Fibroblast of lung (primary cell): ENCODE results near the gene HSF5. TPM values are rescaled to one million over a fixed set of nuclear protein-coding genes. Genes with fewer than 3 reads are reported as not detected.
A peak's percentile ranks its signal among the peaks of the same experiment; 100 is the strongest.

ENCODE experiments used
- DNase-seq, 2 donors: peaks; one replicate each; pipeline versions ENCODE4 v3.0.0 to v3.0.0-alpha.2; 2010; ENCODE audit warnings: low read depth in 2 of 2
- H2AFZ ChIP-seq: 2 replicates; pipeline ENCODE4 v1.5.1; 2012; ENCODE audit warnings: low read length, control low read depth, inconsistent platforms
- H3K27ac ChIP-seq: 2 replicates; pipeline ENCODE4 v1.5.1; 2011; ENCODE audit warnings: low read length, control low read depth; ENCODE audit not compliant: insufficient read depth
- H3K27me3 ChIP-seq: 2 replicates; pipeline ENCODE4 v1.5.1; 2011; ENCODE audit warnings: mild to moderate bottlenecking, low read length; ENCODE audit not compliant: control insufficient read depth, insufficient read depth
- H3K36me3 ChIP-seq: 2 replicates; pipeline ENCODE4 v1.5.1; 2011; ENCODE audit warnings: low read length; ENCODE audit not compliant: control insufficient read depth, insufficient read depth
- H3K4me1 ChIP-seq: 2 replicates; pipeline ENCODE4 v1.5.1; 2011; ENCODE audit warnings: low read length; ENCODE audit not compliant: control insufficient read depth, insufficient read depth; ENCODE audit errors: extremely low read depth
- H3K4me2 ChIP-seq: 2 replicates; pipeline ENCODE4 v1.5.1; 2011; ENCODE audit warnings: low read length, control low read depth; ENCODE audit not compliant: insufficient read depth; ENCODE audit errors: extremely low read depth
- H3K4me3 ChIP-seq, 4 experiments: fragments of 200-600 bp in 1 of 4; sonication (generic) in 1 of 4; replicated peaks in 1 of 4; 2 replicates each; pipeline ENCODE4 v1.5.1; 2011 to 2016; ENCODE audit warnings: low read length in 4 of 4, low read depth in 3 of 4, mild to moderate bottlenecking in 3 of 4, control low read depth in 2 of 4, inconsistent platforms in 1 of 4, mixed read lengths in 1 of 4; ENCODE audit not compliant: insufficient read depth in 1 of 4; ENCODE audit errors: control extremely low read depth in 1 of 4
- H3K79me2 ChIP-seq: 2 replicates; pipeline ENCODE4 v1.5.1; 2012; ENCODE audit warnings: mild to moderate bottlenecking, low read length, inconsistent platforms; ENCODE audit not compliant: control insufficient read depth, insufficient read depth
- H3K9ac ChIP-seq: 2 replicates; pipeline ENCODE4 v1.5.1; 2011; ENCODE audit warnings: mild to moderate bottlenecking, low read length, control low read depth; ENCODE audit not compliant: insufficient read depth
- H3K9me3 ChIP-seq: 2 replicates; pipeline ENCODE4 v1.5.1; 2012; ENCODE audit warnings: low read depth, low read length; ENCODE audit not compliant: control insufficient read depth, insufficient read depth
- H4K20me1 ChIP-seq: 2 replicates; pipeline ENCODE4 v1.5.1; 2011; ENCODE audit warnings: low read length; ENCODE audit not compliant: control insufficient read depth, insufficient read depth; ENCODE audit errors: extremely low read depth
- CTCF ChIP-seq, 2 donors: IDR thresholded peaks in 1 of 2; conservative IDR thresholded peaks in 1 of 2; 1 replicate in 1 of 2; 2 replicates in 1 of 2; pipeline ENCODE4 v1.5.1; 2011 to 2012; ENCODE audit warnings: low read length in 2 of 2, control low read depth in 1 of 2, inconsistent platforms in 1 of 2, low read depth in 1 of 2, mild to moderate bottlenecking in 1 of 2
- EZH2 ChIP-seq: IDR thresholded peaks from 2 replicates; pipeline ENCODE4 v1.5.1; 2012; ENCODE audit warnings: low read length, control low read depth, mild to moderate bottlenecking; ENCODE audit errors: missing control alignments
- polyA plus RNA-seq, 2 donors: library from polyadenylated mRNA; depleted of rRNA in 1 of 2; stranded (reverse) in 1 of 2; unstranded in 1 of 2; fragments of >200 nt; gene quantifications; 2 replicates each; pipeline ENCODE4 v1.2.1, GENCODE V29; 2011 to 2012; ENCODE audit warnings: missing spikeins in 1 of 2
- total RNA-seq: library from RNA; depleted of rRNA; stranded (reverse); fragments of >200 nt; gene quantifications from 2 replicates; pipeline ENCODE4 v1.2.1, GENCODE V29; 2014

Gene HSF5
- total and polyA plus RNA-seq, 2 donors (not counting 1 experiment from before 2014, with no cell fraction given), result under 0.01 TPM; not detected in 1

GRCh38 chr17:58515286-58515685 lies 27.1 kb upstream of the HSF5 start:
- DNase-seq, result no peak
- Histone ChIP-seq H3K9me3 (no peaks in the 10 kb centered on the region), H2AFZ (no peak overlapping the region), H3K79me2 (no peaks in the 10 kb centered on the region), H3K27ac (no peak overlapping the region), H4K20me1 (no peaks in the 10 kb centered on the region), H3K27me3 (no peaks in the 10 kb centered on the region), H3K4me3 (peak overlapping the region in 1 of 4 experiments; percentile 73), H3K4me2 (peak overlapping the region; percentile 45), H3K36me3 (peaks cover 9% of the 10 kb centered on the region), H3K9ac (no peak overlapping the region), H3K4me1 (peaks cover 7% of the 10 kb centered on the region)
- TF ChIP-seq CTCF (conservative IDR thresholded peaks at IDR 0.05 in 1 of 2, IDR thresholded peaks at IDR 0.05 in 1 of 2; ENCODE audit: low read depth in 1 of 2, low read length in 2 of 2) (no peak), EZH2 (no peak)

GRCh38 chr17:58514770-58515157 lies 26.6 kb upstream of the HSF5 start:
- Histone ChIP-seq H3K4me1 (peaks cover 7% of the 10 kb centered on the region), H3K4me3 (peak overlapping the region; percentile 30 to 73 (median 54)), H3K9me3 (no peaks in the 10 kb centered on the region), H3K27me3 (no peaks in the 10 kb centered on the region), H3K36me3 (peaks cover 9% of the 10 kb centered on the region), H3K4me2 (peak overlapping the region; percentile 52), H3K79me2 (no peaks in the 10 kb centered on the region), H3K27ac (no peak overlapping the region), H4K20me1 (no peaks in the 10 kb centered on the region), H2AFZ (no peak overlapping the region), H3K9ac (no peak overlapping the region)
- no peak for DNase-seq
- no peak for TF ChIP-seq CTCF (conservative IDR thresholded peaks at IDR 0.05 in 1 of 2, IDR thresholded peaks at IDR 0.05 in 1 of 2; ENCODE audit: low read depth in 1 of 2, low read length in 2 of 2)
- no peak for TF ChIP-seq EZH2

GRCh38 chr17:58513965-58514769 lies 26.0 kb upstream of the HSF5 start, which contains the start of gene MTMR4:
Gene MTMR4, minus strand, starts transcription at chr17:58514638. Its CDS starts 231 bp downstream, at chr17:58514407.
- Histone ChIP-seq H3K4me2 (peak within 1 kb of the TSS; percentile 89), H3K9me3 (no peaks in the 10 kb centered on the region), H4K20me1 (no peaks in the 10 kb centered on the region), H3K4me1 (peaks cover 7% of the 10 kb centered on the region), H3K79me2 (no peaks in the 10 kb centered on the region), H3K27ac (peak within 1 kb of the TSS; percentile 49), H3K4me3 (peak within 1 kb of the TSS; percentile 52 to 73 (median 65)), H3K36me3 (peaks cover 9% of the 10 kb centered on the region), H3K27me3 (no peaks in the 10 kb centered on the region), H2AFZ (peak within 1 kb of the TSS; percentile 52), H3K9ac (peak within 1 kb of the TSS; percentile 25)
- no peak for TF ChIP-seq EZH2
- no peak for TF ChIP-seq CTCF (conservative IDR thresholded peaks at IDR 0.05 in 1 of 2, IDR thresholded peaks at IDR 0.05 in 1 of 2; ENCODE audit: low read depth in 1 of 2, low read length in 2 of 2)
- peak; percentile 66 to 67 for DNase-seq
